HepG2 (cell line): Measurements from ENCODE around the gene FYB1. TPM values are rescaled to one million over a fixed set of nuclear protein-coding genes. Genes with fewer than 3 reads are reported as not detected.

Experiments used
- ATAC-seq: fragments of 200-7000 bp; cut with Tn5 transposase; 3 replicates; pipeline ENCODE4 v1.9.1; 2020; ENCODE audit warnings: mild to moderate bottlenecking, moderate library complexity
- BruUV-seq: library from RNA; stranded (reverse); fragments of 400-500 nt; replicated peaks from 2 replicates; lab custom pipeline; 2021; lab: Mats Ljungman, UMichigan
- CTCF ChIA-PET: fragments of 300-600 bp; formaldehyde crosslinking; extraction: SDS; loops from one replicate; lab custom pipeline; 2021; ENCODE audit warnings: low total read pairs, inconsistent platforms, low intra/inter-chr PET ratio; lab: Yijun Ruan, JAX
- POLR2A ChIA-PET: fragments of 350-600 bp; sonication (Branson Sonifier 250); formaldehyde crosslinking; loops from one replicate; lab custom pipeline; 2020; ENCODE audit warnings: antibody characterized with exemption, inconsistent platforms; lab: Yijun Ruan, JAX
- DNase-seq: peaks from one replicate; pipeline ENCODE4 v3.0.0-alpha.2; 2015; ENCODE audit warnings: low spot score
- FAIRE-seq: peaks from 3 replicates; lab custom pipeline; 2011; peaks lifted over from hg19 to GRCh38; lab: Jason Lieb, UNC
- H2AFZ ChIP-seq: one replicate; pipeline ENCODE4 v1.6.1; 2011; ENCODE audit warnings: low read length, inconsistent platforms
- H3K27ac ChIP-seq: fragments of 300-600 bp; 3 replicates; pipeline ENCODE4 v1.8.0; 2011; ENCODE audit warnings: mixed run types, mild to moderate bottlenecking, mixed read lengths, low read length, inconsistent platforms; ENCODE audit not compliant: insufficient read depth; ENCODE audit errors: extremely low read length
- H3K27me3 ChIP-seq, 2 experiments: fragments of 200-600 bp in 1 of 2; 2 replicates in 1 of 2; 3 replicates in 1 of 2; pipeline versions ENCODE4 v1.6.0 to v1.8.0; 2011; ENCODE audit warnings: low read length in 2 of 2, mild to moderate bottlenecking in 2 of 2, moderate library complexity in 2 of 2, inconsistent platforms in 1 of 2; ENCODE audit not compliant: insufficient read depth in 2 of 2, control insufficient read depth in 1 of 2
- H3K36me3 ChIP-seq, 2 experiments: fragments of 200-600 bp in 1 of 2; replicated peaks in 1 of 2; 2 replicates in 1 of 2; 3 replicates in 1 of 2; pipeline versions ENCODE4 v1.5.1 to v1.8.0; 2011; ENCODE audit warnings: low read length in 2 of 2, inconsistent platforms in 1 of 2; ENCODE audit not compliant: insufficient read depth in 2 of 2, control insufficient read depth in 1 of 2
- H3K4me1 ChIP-seq: 2 replicates; pipeline ENCODE4 v1.5.1; 2012; ENCODE audit warnings: low read length, inconsistent platforms; ENCODE audit not compliant: insufficient read depth
- H3K4me2 ChIP-seq: 2 replicates; pipeline ENCODE4 v1.6.0; 2011; ENCODE audit warnings: low read depth, low read length, inconsistent platforms
- H3K4me3 ChIP-seq, 3 experiments: fragments of 200-600 bp in 1 of 3; sonication (generic), shearing (Covaris generic) in 1 of 3; replicated peaks in 1 of 3; 2 replicates each; pipeline ENCODE4 v1.5.1; 2011 to 2016; ENCODE audit warnings: low read length in 3 of 3, inconsistent platforms in 2 of 3, low read depth in 2 of 3, mild to moderate bottlenecking in 2 of 3, control low read depth in 1 of 3, mixed read lengths in 1 of 3; ENCODE audit not compliant: insufficient read depth in 1 of 3
- H3K79me2 ChIP-seq: one replicate; pipeline ENCODE4 v1.6.1; 2011; ENCODE audit warnings: low read length, inconsistent platforms; ENCODE audit not compliant: insufficient read depth
- H3K9ac ChIP-seq: 2 replicates; pipeline ENCODE4 v1.6.0; 2011; ENCODE audit warnings: mild to moderate bottlenecking, low read depth, low read length, inconsistent platforms; ENCODE audit not compliant: insufficient read depth
- H3K9me3 ChIP-seq: 2 replicates; pipeline ENCODE4 v1.5.1; 2012; ENCODE audit warnings: mild to moderate bottlenecking, low read length
- H4K20me1 ChIP-seq: 2 replicates; pipeline ENCODE4 v1.6.0; 2011; ENCODE audit warnings: inconsistent platforms, mild to moderate bottlenecking, low read length, moderate library complexity; ENCODE audit not compliant: insufficient read depth
- IRF1 ChIP-seq: sonication (generic); formaldehyde crosslinking; IDR thresholded peaks from 2 replicates; pipeline ENCODE4 v1.4.0; 2020; ENCODE audit warnings: low read depth, mild to moderate bottlenecking, missing genetic modification reagents
- KMT2B ChIP-seq: IDR thresholded peaks from 2 replicates; pipeline ENCODE4 v1.6.1; 2016; ENCODE audit warnings: missing genetic modification reagents, missing compliant biosample characterization
- NFKB2 ChIP-seq: sonication (generic); formaldehyde crosslinking; IDR thresholded peaks from 2 replicates; pipeline ENCODE4 v1.4.0; 2020; ENCODE audit warnings: missing genetic modification reagents, borderline replicate concordance
- SUZ12 ChIP-seq: fragments of 150-350 bp; IDR thresholded peaks from 2 replicates; pipeline ENCODE4 v1.6.1; 2014; ENCODE audit warnings: low read depth, low read length
- TRIM22 ChIP-seq: fragments of 450-650 bp; IDR thresholded peaks from 2 replicates; pipeline ENCODE4 v1.6.1; 2017
- in situ Hi-C: cut with HindIII; loops from 2 replicates; pipeline ENCODE4 v1.10.0; 2017; ENCODE audit warnings: low pct_unique_long_range_greater_than_20kb; ENCODE audit not compliant: extremely low pct_ligation_motif_present
- intact Hi-C: fragments of 100-400 bp; cut with micrococcal nuclease; formaldehyde crosslinking; loops from one replicate; pipeline ENCODE4 v1.10.0; 2022; ENCODE audit not compliant: unreplicated experiment
- polyA plus RNA-seq, 8 experiments: library from polyadenylated mRNA; depleted of rRNA in 3 of 8; stranded (reverse) in 7 of 8; unstranded in 1 of 8; fragments of >200 nt; fragmentation: Illumina TruSeq in 4 of 8; extraction: Trizol in 4 of 8; gene quantifications; 2 replicates each; pipeline versions ENCODE4 v1.2.1 to v1.2.3, GENCODE V29; 2011 to 2016; ENCODE audit warnings: low read depth in 4 of 8, missing spikeins in 1 of 8, mixed read lengths in 1 of 8; ENCODE audit not compliant: insufficient read depth in 1 of 8
- total RNA-seq, 5 experiments: library from RNA; depleted of rRNA; stranded (reverse); fragments of >200 nt; fragmentation: Illumina TruSeq; extraction: Trizol; gene quantifications; 2 replicates each; pipeline ENCODE4 v1.2.3, GENCODE V29; 2016; ENCODE audit warnings: low read depth in 1 of 5
- TF ChIP-seq, protein P1 (sequence below): IDR thresholded peaks from 2 replicates; pipeline ENCODE4 v1.6.1; 2016; ENCODE audit warnings: low read depth
- TF ChIP-seq, protein P2 (sequence below): sonication (generic); formaldehyde crosslinking; IDR thresholded peaks from 2 replicates; pipeline ENCODE4 v1.5.1; 2020; ENCODE audit warnings: missing genetic modification reagents, mild to moderate bottlenecking, borderline replicate concordance

FYB1 gene
- total and polyA plus RNA-seq, 2 of the 13 experiments (the other 11 are each of a cell fraction or from before 2014, with no cell fraction given) = 0.03 TPM; not detected in 1

DNA sequence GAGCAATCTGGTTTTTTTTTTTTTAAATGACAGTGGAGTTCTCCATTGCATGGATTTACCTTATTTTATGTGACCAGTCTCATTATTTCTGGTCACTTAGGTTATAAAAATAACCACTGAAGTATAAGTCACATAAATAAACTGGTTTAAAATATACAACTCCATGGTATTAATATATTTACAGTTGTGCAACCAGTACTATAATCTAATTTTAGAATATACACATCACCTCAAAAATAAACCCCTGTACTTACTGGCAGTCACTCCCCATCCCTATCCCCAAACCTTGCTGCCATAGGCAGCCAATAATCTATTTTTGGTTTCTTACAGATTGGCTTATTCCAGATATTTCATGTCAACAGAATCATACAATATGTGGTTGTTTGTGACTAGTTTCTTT lies 57.8 kb downstream of the FYB1 start:
- ChIA-PET POLR2A (no interaction called here), CTCF (no interaction called here)
- H3K27me3 ChIP-seq = no peaks in the 10 kb centered on the region; a peak in 1 of 5 replicates
- intact Hi-C loops = no loop called here
- no peak for TF ChIP-seq IRF1
- TF ChIP-seq NFKB2 (CRISPR knock-in tag) = no peak
- TF ChIP-seq, protein P1, sequence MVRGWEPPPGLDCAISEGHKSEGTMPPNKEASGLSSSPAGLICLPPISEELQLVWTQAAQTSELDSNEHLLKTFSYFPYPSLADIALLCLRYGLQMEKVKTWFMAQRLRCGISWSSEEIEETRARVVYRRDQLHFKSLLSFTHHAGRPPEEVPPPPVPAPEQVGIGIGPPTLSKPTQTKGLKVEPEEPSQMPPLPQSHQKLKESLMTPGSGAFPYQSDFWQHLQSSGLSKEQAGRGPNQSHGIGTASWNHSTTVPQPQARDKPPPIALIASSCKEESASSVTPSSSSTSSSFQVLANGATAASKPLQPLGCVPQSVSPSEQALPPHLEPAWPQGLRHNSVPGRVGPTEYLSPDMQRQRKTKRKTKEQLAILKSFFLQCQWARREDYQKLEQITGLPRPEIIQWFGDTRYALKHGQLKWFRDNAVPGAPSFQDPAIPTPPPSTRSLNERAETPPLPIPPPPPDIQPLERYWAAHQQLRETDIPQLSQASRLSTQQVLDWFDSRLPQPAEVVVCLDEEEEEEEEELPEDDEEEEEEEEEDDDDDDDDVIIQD (CRISPR knock-in tag) = no peak
- TF ChIP-seq, protein P2, sequence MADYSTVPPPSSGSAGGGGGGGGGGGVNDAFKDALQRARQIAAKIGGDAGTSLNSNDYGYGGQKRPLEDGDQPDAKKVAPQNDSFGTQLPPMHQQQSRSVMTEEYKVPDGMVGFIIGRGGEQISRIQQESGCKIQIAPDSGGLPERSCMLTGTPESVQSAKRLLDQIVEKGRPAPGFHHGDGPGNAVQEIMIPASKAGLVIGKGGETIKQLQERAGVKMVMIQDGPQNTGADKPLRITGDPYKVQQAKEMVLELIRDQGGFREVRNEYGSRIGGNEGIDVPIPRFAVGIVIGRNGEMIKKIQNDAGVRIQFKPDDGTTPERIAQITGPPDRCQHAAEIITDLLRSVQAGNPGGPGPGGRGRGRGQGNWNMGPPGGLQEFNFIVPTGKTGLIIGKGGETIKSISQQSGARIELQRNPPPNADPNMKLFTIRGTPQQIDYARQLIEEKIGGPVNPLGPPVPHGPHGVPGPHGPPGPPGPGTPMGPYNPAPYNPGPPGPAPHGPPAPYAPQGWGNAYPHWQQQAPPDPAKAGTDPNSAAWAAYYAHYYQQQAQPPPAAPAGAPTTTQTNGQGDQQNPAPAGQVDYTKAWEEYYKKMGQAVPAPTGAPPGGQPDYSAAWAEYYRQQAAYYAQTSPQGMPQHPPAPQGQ (CRISPR knock-in tag) = no peak
- TF ChIP-seq SUZ12 = no peak
- TF ChIP-seq TRIM22 = no peak
- TF ChIP-seq KMT2B (CRISPR knock-in tag) = no peak
- no peaks in the 10 kb centered on the region for H3K36me3 ChIP-seq
- in situ Hi-C loops = no loop called here
- no peak overlapping the region for H3K27ac ChIP-seq
- no peak overlapping the region for H3K4me3 ChIP-seq
- no peaks in the 10 kb centered on the region for H3K9me3 ChIP-seq
- H3K4me1 ChIP-seq = no peaks in the 10 kb centered on the region
- H3K79me2 ChIP-seq = no peaks in the 10 kb centered on the region
- no peak overlapping the region for H3K4me2 ChIP-seq
- H2AFZ ChIP-seq = no peak overlapping the region
- H4K20me1 ChIP-seq = no peaks in the 10 kb centered on the region
- ATAC-seq (no peak), DNase-seq (no peak), FAIRE-seq (no peak)
- no TSS peak for BruUV-seq
- no peak overlapping the region for H3K9ac ChIP-seq
